Gastroesophageal sphincter (tissue), 3 donors: ENCODE results near the gene GPR87.

Source experiments
- EP300 ChIP-seq: sonication (generic); formaldehyde crosslinking; IDR thresholded peaks from one replicate; pipeline ENCODE4 v1.6.1; 2017; ENCODE audit warnings: antibody characterized with exemption, mild to moderate bottlenecking
- POLR2A ChIP-seq, 2 donors: fragments of 450-650 bp; IDR thresholded peaks; one replicate each; pipeline ENCODE4 v1.6.1; 2017; ENCODE audit warnings: antibody characterized with exemption in 2 of 2, mild to moderate bottlenecking in 2 of 2, moderate library complexity in 1 of 2
- POLR2AphosphoS5 ChIP-seq: sonication (generic); formaldehyde crosslinking; IDR thresholded peaks from one replicate; pipeline ENCODE4 v1.6.1; 2017; ENCODE audit warnings: antibody characterized with exemption
- TF ChIP-seq, protein P1 (sequence below), 4 experiments: fragments of 200-600 bp in 2 of 4; fragments of 450-650 bp in 2 of 4; sonication (generic) in 1 of 4; IDR thresholded peaks; one replicate each; pipeline ENCODE4 v1.5.1; 2017 to 2019; ENCODE audit warnings: antibody characterized with exemption in 4 of 4, mild to moderate bottlenecking in 2 of 4, moderate library complexity in 2 of 4

DNA sequence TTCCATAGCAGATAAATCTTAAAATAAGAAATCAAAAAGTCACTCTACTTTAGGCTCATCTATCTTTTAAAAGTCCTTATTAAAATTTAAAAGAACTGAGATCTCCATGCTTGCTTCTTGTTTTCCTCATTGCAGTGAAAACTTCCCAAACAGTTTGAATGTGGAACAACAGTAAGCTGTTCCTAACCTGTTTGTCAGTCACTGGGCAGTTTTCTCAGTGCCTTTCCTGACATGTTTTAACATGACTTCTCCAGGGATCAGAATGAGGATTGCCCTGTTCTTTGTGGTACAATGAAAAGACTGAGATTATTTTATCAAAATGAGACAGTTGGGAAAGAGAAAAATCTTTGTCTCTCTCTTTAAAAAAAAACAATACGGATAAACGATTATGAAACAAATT is 774 bp downstream of the GPR87 start:
- TF ChIP-seq, protein P1, sequence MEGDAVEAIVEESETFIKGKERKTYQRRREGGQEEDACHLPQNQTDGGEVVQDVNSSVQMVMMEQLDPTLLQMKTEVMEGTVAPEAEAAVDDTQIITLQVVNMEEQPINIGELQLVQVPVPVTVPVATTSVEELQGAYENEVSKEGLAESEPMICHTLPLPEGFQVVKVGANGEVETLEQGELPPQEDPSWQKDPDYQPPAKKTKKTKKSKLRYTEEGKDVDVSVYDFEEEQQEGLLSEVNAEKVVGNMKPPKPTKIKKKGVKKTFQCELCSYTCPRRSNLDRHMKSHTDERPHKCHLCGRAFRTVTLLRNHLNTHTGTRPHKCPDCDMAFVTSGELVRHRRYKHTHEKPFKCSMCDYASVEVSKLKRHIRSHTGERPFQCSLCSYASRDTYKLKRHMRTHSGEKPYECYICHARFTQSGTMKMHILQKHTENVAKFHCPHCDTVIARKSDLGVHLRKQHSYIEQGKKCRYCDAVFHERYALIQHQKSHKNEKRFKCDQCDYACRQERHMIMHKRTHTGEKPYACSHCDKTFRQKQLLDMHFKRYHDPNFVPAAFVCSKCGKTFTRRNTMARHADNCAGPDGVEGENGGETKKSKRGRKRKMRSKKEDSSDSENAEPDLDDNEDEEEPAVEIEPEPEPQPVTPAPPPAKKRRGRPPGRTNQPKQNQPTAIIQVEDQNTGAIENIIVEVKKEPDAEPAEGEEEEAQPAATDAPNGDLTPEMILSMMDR (IDR thresholded peaks at IDR 0.05), result no peak
- TF ChIP-seq POLR2A (IDR thresholded peaks at IDR 0.05) (no peak), POLR2AphosphoS5 (no peak), EP300 (no peak)
